Esophagus squamous epithelium (tissue), 4 donors: ENCODE measurements around the gene FAM171A1.

Experiments
- CTCF ChIP-seq, 6 experiments: fragments of 450-650 bp in 4 of 6; fragments of 200-600 bp in 2 of 6; sonication (generic) in 2 of 6; IDR thresholded peaks; one replicate each; pipeline ENCODE4 v1.5.1; 2016 to 2019; ENCODE audit warnings: antibody characterized with exemption in 6 of 6, mild to moderate bottlenecking in 4 of 6, moderate library complexity in 4 of 6
- POLR2A ChIP-seq, 4 donors: fragments of 450-650 bp; IDR thresholded peaks; one replicate each; pipeline ENCODE4 v1.6.1; 2017; ENCODE audit warnings: antibody characterized with exemption in 4 of 4, mild to moderate bottlenecking in 4 of 4, moderate library complexity in 3 of 4

GRCh38 chr10:15349112-15349511 lies 22.0 kb downstream of the FAM171A1 start:
- no peak for TF ChIP-seq CTCF (IDR thresholded peaks at IDR 0.05)
- no peak for TF ChIP-seq POLR2A (IDR thresholded peaks at IDR 0.05)
